ENCODE results near the gene RETNLB.

RETNLB gene

DNA sequence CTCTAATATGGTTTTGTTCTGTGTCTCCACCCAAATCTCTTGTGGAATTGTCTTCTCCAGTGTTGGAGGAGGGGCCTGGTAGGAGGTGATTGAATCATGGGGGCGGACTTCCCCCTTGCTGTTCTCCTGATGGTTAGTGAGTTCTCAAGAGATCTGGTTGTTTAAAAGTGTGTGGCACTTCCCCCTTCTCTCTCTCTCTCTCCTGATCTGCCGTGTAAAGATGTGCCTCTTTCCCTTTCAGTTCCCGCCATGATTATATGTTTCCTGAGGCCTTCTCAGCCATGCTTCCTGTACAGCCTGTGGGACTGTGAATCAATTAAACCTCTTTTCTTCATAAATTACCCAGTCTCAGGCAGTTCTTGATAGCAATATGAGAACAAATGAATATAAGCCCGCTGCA is 33.1 kb downstream of the RETNLB start:
- H3K4me1 Mint-ChIP-seq, result no peaks in the 10 kb centered on the region
- H3K9me3 Mint-ChIP-seq, result peaks cover 15% of the 10 kb centered on the region
- H3K27ac Mint-ChIP-seq, result no peak overlapping the region
- H3K27me3 Mint-ChIP-seq, result no peaks in the 10 kb centered on the region
- H3K4me3 Mint-ChIP-seq, result no peak overlapping the region
- H3K36me3 Mint-ChIP-seq, result no peaks in the 10 kb centered on the region
- CTCF ChIA-PET, result no interaction called here
- DNase-seq, result no peak

DNA sequence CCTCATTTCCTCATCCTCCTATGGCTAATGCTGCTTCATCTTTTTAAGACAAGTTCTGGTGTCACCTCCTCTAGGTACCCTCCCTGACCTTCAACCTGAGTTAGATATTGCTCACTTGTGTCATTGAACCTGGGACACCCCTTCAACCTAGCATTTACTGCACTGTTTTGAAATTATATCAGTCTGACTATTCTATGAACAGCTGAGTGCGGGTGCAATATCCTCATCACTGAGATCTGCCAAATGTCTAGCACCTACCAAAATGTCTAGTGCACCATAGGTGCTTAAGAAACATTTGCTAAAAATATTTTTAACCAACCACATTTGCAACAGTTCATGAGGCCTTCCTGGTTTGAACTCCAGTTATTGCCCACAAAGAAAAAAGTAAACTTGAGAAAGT is 34.5 kb downstream of the RETNLB start:
- no peak overlapping the region for H3K27ac Mint-ChIP-seq
- no peaks in the 10 kb centered on the region for H3K36me3 Mint-ChIP-seq
- peaks cover 15% of the 10 kb centered on the region for H3K9me3 Mint-ChIP-seq
- no peaks in the 10 kb centered on the region for H3K27me3 Mint-ChIP-seq
- CTCF ChIA-PET, result interaction anchor here (0.6 kb wide), 1 partner anchor 34 kb away, joined by 3 read pairs; no protein-coding TSS in a partner anchor
- no peaks in the 10 kb centered on the region for H3K4me1 Mint-ChIP-seq
- no peak overlapping the region for H3K4me3 Mint-ChIP-seq
- no peak for DNase-seq

DNA sequence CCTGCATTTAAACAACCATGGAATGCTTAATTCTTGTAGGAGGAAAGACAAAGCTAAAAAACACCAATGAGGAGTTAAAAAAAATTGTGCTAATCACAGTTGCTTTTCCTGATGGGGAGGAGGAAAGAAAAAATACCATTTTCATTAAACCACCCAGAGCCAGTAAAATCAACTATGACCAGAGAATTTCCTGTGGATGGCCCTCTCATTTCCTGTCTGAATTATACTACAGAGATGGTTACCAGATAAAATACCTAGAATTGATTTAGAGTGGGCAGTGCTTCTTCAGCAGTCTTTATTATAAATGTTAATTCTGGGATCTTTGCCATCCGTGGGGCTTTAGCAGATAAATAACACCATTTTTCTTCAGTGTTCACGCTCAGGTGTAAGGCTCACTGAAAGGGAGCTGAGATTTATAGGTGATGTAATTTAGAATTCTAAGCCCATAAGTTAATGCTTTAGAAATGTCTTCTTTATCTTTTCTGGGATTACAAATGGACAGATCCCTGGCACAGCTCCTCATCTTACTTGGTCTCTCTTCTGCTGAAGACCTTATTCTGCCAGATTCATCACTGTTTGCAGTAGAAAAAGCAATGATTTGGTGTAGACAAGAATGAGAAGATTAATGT is 37.9 kb downstream of the RETNLB start:
- no peak for DNase-seq
- no peak overlapping the region for H3K4me3 Mint-ChIP-seq
- H3K27me3 Mint-ChIP-seq, result peaks cover 7% of the 10 kb centered on the region
- CTCF ChIA-PET, result interaction anchor here (0.6 kb wide), 1 partner anchor 42 kb away, joined by 3 read pairs; no protein-coding TSS in a partner anchor
- H3K9me3 Mint-ChIP-seq, result peaks cover 14% of the 10 kb centered on the region
- H3K27ac Mint-ChIP-seq, result no peak overlapping the region
- H3K36me3 Mint-ChIP-seq, result no peaks in the 10 kb centered on the region
- no peaks in the 10 kb centered on the region for H3K4me1 Mint-ChIP-seq

DNA sequence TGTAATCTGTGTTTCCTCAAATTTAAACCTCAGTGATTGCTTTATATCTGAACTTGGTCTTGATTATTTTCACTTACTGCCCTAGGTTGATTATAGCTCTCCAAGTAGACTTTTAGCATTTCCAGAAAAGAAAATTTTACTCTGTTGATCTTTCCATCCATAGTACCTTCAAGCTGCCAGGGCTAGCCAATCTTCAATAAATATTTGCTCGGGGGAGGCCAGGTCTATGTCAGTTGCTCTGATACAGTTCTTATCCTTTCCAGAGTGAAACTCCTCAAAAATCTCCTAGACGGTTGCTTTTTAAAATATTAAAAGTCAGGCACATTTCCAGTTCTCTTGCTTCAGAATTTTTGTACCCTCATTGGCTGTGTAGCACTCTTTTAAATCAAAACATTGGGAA is 38.8 kb downstream of the RETNLB start:
- Mint-ChIP-seq H3K4me3 (no peak overlapping the region), H3K27me3 (peaks cover 7% of the 10 kb centered on the region), H3K9me3 (peaks cover 9% of the 10 kb centered on the region), H3K36me3 (no peaks in the 10 kb centered on the region), H3K4me1 (no peaks in the 10 kb centered on the region), H3K27ac (no peak overlapping the region)
- DNase-seq, result no peak
- CTCF ChIA-PET, result no interaction called here

DNA sequence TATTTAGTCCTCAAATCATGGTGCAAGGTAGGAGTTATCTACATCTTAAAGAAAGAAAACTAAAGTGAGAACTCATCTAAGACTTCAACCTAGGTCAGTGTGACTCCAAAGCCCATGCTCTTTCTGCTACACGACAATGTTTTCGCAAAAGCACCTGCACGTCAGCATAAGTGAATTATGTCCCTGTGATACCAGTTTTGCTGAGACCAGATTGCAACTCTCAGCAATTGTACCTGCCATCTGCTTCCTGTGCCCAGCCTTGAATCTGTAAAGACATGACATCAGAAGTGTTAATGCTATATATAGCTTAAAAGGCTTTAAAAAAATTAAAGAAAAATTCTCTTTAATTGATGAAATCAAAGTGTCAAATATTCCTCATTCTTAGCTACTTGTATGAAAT is 43.4 kb downstream of the RETNLB start:
- no peak overlapping the region for H3K27ac Mint-ChIP-seq
- no peak overlapping the region for H3K4me3 Mint-ChIP-seq
- no peak for DNase-seq
- no peaks in the 10 kb centered on the region for H3K4me1 Mint-ChIP-seq
- CTCF ChIA-PET, result no interaction called here
- no peaks in the 10 kb centered on the region for H3K9me3 Mint-ChIP-seq
- H3K27me3 Mint-ChIP-seq, result peaks cover 7% of the 10 kb centered on the region
- H3K36me3 Mint-ChIP-seq, result no peaks in the 10 kb centered on the region

DNA sequence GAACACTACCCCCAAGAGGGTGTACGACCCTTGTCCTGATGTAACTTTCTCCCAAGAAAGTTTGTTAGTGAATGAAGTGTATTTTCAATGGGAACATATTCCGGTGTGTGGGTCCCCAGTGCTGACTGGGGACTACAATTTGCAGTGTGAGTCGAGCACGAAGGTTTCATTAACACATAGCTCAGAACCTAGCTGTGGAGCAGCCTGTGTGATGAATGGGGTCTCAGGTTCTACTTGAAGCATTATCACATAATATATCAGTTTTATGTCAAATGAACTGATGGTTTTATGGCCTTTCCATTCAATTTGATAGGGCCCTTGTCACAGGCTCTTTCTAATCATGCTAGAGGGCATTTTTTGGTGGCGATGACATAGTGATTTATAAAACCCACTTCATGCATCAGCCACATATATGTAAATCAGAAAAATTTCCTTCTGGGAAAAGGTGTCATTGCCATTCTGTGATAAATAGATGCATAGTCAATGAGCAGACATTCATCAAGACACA is 44.1 kb downstream of the RETNLB start:
- peaks cover 7% of the 10 kb centered on the region for H3K27me3 Mint-ChIP-seq
- CTCF ChIA-PET, result no interaction called here
- H3K9me3 Mint-ChIP-seq, result no peaks in the 10 kb centered on the region
- DNase-seq, result no peak
- no peak overlapping the region for H3K4me3 Mint-ChIP-seq
- no peaks in the 10 kb centered on the region for H3K36me3 Mint-ChIP-seq
- H3K27ac Mint-ChIP-seq, result no peak overlapping the region
- H3K4me1 Mint-ChIP-seq, result no peaks in the 10 kb centered on the region
